Colonic mucosa (tissue), 4 donors: ENCODE results near the gene GARNL3. TPM values are rescaled to one million over a fixed set of nuclear protein-coding genes. Genes with fewer than 3 reads are reported as not detected.

ENCODE experiments used
- DNase-seq: peaks from one replicate; pipeline ENCODE4 v3.0.0-alpha.2; 2020
- H3K27ac ChIP-seq: fragments of 200-600 bp; one replicate; pipeline ENCODE4 v1.8.0; 2021
- H3K27me3 ChIP-seq: fragments of 200-600 bp; one replicate; pipeline ENCODE4 v1.8.0; 2021
- H3K36me3 ChIP-seq: fragments of 200-600 bp; one replicate; pipeline ENCODE4 v1.8.0; 2021
- H3K4me1 ChIP-seq: fragments of 200-600 bp; one replicate; pipeline ENCODE4 v1.8.0; 2021; ENCODE audit warnings: mild to moderate bottlenecking
- H3K4me3 ChIP-seq: fragments of 200-600 bp; one replicate; pipeline ENCODE4 v1.8.0; 2021
- H3K9ac ChIP-seq, 2 donors: one replicate each; pipeline ENCODE4 v1.7.0; 2013; ENCODE audit warnings: control low read depth in 2 of 2, low read depth in 2 of 2, low read length in 2 of 2
- H3K9me3 ChIP-seq: fragments of 200-600 bp; one replicate; pipeline ENCODE4 v1.8.0; 2021
- CTCF ChIP-seq: fragments of 200-600 bp; IDR thresholded peaks from one replicate; pipeline ENCODE4 v1.8.0; 2022; ENCODE audit warnings: antibody characterized with exemption, mild to moderate bottlenecking
- intact Hi-C: fragments of 100-400 bp; cut with DNase I; formaldehyde crosslinking; loops from one replicate; pipeline ENCODE4 v1.14.1; 2022
- total RNA-seq, 2 donors: library from RNA; stranded (reverse); fragmentation: NEBNext Ultra II Directional in 1 of 2; extraction: Animal tissue kit (Norgen Biotek cat#: 25700) in 1 of 2; gene quantifications; one replicate each; pipeline ENCODE4 v1.2.1, GENCODE V29; 2021
- donor health status: healthy.
- donor health status: DM: no; HTN: no; CAD: no.
- donor health status: DM: no; HTN: no; CAD: no.

The GARNL3 gene
- total RNA-seq, 2 donors from 2014 or later = 4.1 to 5.1 TPM

GRCh38 chr9:127237801-127238200 lies 26.8 kb upstream of the GARNL3 start:
- H3K27me3 ChIP-seq = no peaks in the 10 kb centered on the region
- intact Hi-C loops = no loop called here
- H3K36me3 ChIP-seq = no peaks in the 10 kb centered on the region
- DNase-seq = no peak
- H3K27ac ChIP-seq = no peak overlapping the region
- no peaks in the 10 kb centered on the region for H3K4me1 ChIP-seq
- no peak overlapping the region for H3K9ac ChIP-seq
- TF ChIP-seq CTCF = no peak
- H3K4me3 ChIP-seq = no peak overlapping the region
- no peaks in the 10 kb centered on the region for H3K9me3 ChIP-seq

- H3K9ac ChIP-seq = no peak overlapping the region
- H3K27me3 ChIP-seq = no peaks in the 10 kb centered on the region
- H3K36me3 ChIP-seq = no peaks in the 10 kb centered on the region
- H3K4me1 ChIP-seq = peaks cover 3% of the 10 kb centered on the region
- DNase-seq = no peak
- no peak for TF ChIP-seq CTCF
- H3K4me3 ChIP-seq = no peak overlapping the region
- H3K27ac ChIP-seq = no peak overlapping the region
- H3K9me3 ChIP-seq = no peaks in the 10 kb centered on the region
- intact Hi-C loops = no loop called here
These were observed 23.2 kb upstream of the GARNL3 start for GRCh38 chr9:127241354-127241753.

- Histone ChIP-seq H3K9ac (peak overlapping the region; percentile 70 to 74), H3K27ac (peak overlapping the region; percentile 50)
- intact Hi-C loops = no loop called here
These were observed 19.7 kb upstream of the GARNL3 start for GRCh38 chr9:127244609-127245601.

GRCh38 chr9:127245637-127246164 lies 18.9 kb upstream of the GARNL3 start:
- Histone ChIP-seq H3K36me3 (no peaks in the 10 kb centered on the region), H3K9ac (peak overlapping the region; percentile 13 to 62), H3K4me1 (peaks cover 3% of the 10 kb centered on the region), H3K4me3 (peak overlapping the region; percentile 62), H3K27me3 (no peaks in the 10 kb centered on the region), H3K9me3 (no peaks in the 10 kb centered on the region), H3K27ac (no peak overlapping the region)
- intact Hi-C loops = no loop called here
- peak; percentile 24 for DNase-seq
- no peak for TF ChIP-seq CTCF

More at GRCh38 chr9:127244609-127245601, 19.7 kb upstream of the GARNL3 start:
- DNase-seq = peak; percentile 98
- no peaks in the 10 kb centered on the region for H3K27me3 ChIP-seq
- TF ChIP-seq CTCF = no peak
- peaks cover 3% of the 10 kb centered on the region for H3K4me1 ChIP-seq
- H3K9me3 ChIP-seq = no peaks in the 10 kb centered on the region
- H3K4me3 ChIP-seq = peak overlapping the region; percentile 62
- no peaks in the 10 kb centered on the region for H3K36me3 ChIP-seq

- no peak overlapping the region for H3K27ac ChIP-seq
- TF ChIP-seq CTCF = no peak
- DNase-seq = no peak
- no peak overlapping the region for H3K9ac ChIP-seq
- H3K9me3 ChIP-seq = no peaks in the 10 kb centered on the region
- no peaks in the 10 kb centered on the region for H3K36me3 ChIP-seq
- H3K4me3 ChIP-seq = no peak overlapping the region
- peaks cover 3% of the 10 kb centered on the region for H3K4me1 ChIP-seq
- intact Hi-C loops = no loop called here
- no peaks in the 10 kb centered on the region for H3K27me3 ChIP-seq
These were observed 16.3 kb upstream of the GARNL3 start for GRCh38 chr9:127248241-127248640.
